Uterus (tissue), 2 donors: ENCODE measurements around the gene ABI3BP.

Experiments
- POLR2A ChIP-seq, 2 donors: fragments of 450-650 bp; IDR thresholded peaks; one replicate each; pipeline ENCODE4 v1.6.1; 2016; ENCODE audit warnings: antibody characterized with exemption in 2 of 2, mild to moderate bottlenecking in 1 of 2, moderate library complexity in 1 of 2
- TF ChIP-seq, protein P1 (sequence below), 4 experiments: fragments of 200-600 bp in 2 of 4; fragments of 450-650 bp in 2 of 4; sonication (generic) in 2 of 4; IDR thresholded peaks; one replicate each; pipeline ENCODE4 v1.5.1; 2016 to 2019; ENCODE audit warnings: antibody characterized with exemption in 4 of 4, mild to moderate bottlenecking in 2 of 4, moderate library complexity in 1 of 4

DNA sequence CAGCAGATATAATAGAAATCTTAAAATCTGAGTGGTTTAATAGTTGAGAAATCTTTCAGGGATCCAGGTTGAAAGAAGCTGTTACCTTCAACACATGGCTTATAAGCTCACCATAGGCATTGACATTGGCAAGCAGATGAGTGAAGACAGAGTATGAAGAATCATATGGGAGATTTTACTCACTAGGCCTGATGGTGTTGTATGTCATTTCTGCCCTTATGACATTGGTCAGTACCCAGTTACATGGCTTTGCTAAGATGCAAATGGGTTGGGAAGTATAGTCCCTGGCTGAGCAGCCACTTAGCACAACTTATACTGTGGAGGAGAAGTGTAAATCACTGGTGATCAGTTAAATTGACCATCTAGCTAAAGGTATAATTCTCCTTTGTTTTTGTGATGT is 278.0 kb downstream of the ABI3BP start:
- TF ChIP-seq, protein P1, sequence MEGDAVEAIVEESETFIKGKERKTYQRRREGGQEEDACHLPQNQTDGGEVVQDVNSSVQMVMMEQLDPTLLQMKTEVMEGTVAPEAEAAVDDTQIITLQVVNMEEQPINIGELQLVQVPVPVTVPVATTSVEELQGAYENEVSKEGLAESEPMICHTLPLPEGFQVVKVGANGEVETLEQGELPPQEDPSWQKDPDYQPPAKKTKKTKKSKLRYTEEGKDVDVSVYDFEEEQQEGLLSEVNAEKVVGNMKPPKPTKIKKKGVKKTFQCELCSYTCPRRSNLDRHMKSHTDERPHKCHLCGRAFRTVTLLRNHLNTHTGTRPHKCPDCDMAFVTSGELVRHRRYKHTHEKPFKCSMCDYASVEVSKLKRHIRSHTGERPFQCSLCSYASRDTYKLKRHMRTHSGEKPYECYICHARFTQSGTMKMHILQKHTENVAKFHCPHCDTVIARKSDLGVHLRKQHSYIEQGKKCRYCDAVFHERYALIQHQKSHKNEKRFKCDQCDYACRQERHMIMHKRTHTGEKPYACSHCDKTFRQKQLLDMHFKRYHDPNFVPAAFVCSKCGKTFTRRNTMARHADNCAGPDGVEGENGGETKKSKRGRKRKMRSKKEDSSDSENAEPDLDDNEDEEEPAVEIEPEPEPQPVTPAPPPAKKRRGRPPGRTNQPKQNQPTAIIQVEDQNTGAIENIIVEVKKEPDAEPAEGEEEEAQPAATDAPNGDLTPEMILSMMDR (IDR thresholded peaks at IDR 0.05): no peak
- TF ChIP-seq POLR2A (IDR thresholded peaks at IDR 0.05): no peak
